ENCODE data around the gene NKG7. TPM values are rescaled to one million over a fixed set of nuclear protein-coding genes. Genes with fewer than 3 reads are reported as not detected.

The NKG7 gene
- total and polyA plus RNA-seq, 2 of the 13 experiments (the other 11 are each of a cell fraction or from before 2014, with no cell fraction given): 0.40 TPM; not detected in 1

- TF ChIP-seq AFF4 (CRISPR knock-in tag; IDR thresholded peaks at IDR 0.05) (peak; percentile 56), MATR3 (CRISPR knock-in tag; IDR thresholded peaks at IDR 0.05) (no peak), NCOR1 (IDR thresholded peaks at IDR 0.05; ENCODE audit: borderline replicate concordance, low read length) (no peak; the same call in 1 of the 2 replicates), ZNF251 (CRISPR knock-in tag; IDR thresholded peaks at IDR 0.05) (no peak), GPN1 (CRISPR knock-in tag; IDR thresholded peaks at IDR 0.05; ENCODE audit: borderline replicate concordance) (no peak), ZNF207 (IDR thresholded peaks at IDR 0.05; ENCODE audit: borderline replicate concordance) (no peak), ZNF3 (CRISPR knock-in tag; IDR thresholded peaks at IDR 0.05) (no peak), SRSF1 (optimal IDR thresholded peaks at IDR 0.05; ENCODE audit: low read depth, low read length) (peak; percentile 28), KLF6 (CRISPR knock-in tag; IDR thresholded peaks at IDR 0.05) (peak; percentile 64; the same call in 1 of the 2 replicates), ZNF280B (CRISPR knock-in tag; IDR thresholded peaks at IDR 0.05; ENCODE audit: borderline replicate concordance) (no peak; the same call in 1 of the 2 replicates), ZBTB46 (CRISPR knock-in tag; IDR thresholded peaks at IDR 0.05; ENCODE audit: borderline replicate concordance) (no peak), EEA1 (CRISPR knock-in tag; IDR thresholded peaks at IDR 0.05; ENCODE audit: borderline replicate concordance) (no peak), TRIM24 (CRISPR knock-in tag; IDR thresholded peaks at IDR 0.05) (no peak), ZNF577 (CRISPR knock-in tag; IDR thresholded peaks at IDR 0.05; ENCODE audit: borderline replicate concordance, low read depth) (no peak), DRAP1 (CRISPR knock-in tag; IDR thresholded peaks at IDR 0.05) (peak; percentile 85), IKZF4 (CRISPR knock-in tag; IDR thresholded peaks at IDR 0.05; ENCODE audit: borderline replicate concordance, low read depth, not compliant biosample characterization) (peak; percentile 19), SMAD1 (CRISPR knock-in tag; IDR thresholded peaks at IDR 0.05; ENCODE audit: borderline replicate concordance, low read depth) (no peak), RARG (CRISPR knock-in tag; IDR thresholded peaks at IDR 0.05; ENCODE audit: low read depth) (no peak), HNRNPUL1 (IDR thresholded peaks at IDR 0.05; ENCODE audit: low read depth, low read length) (no peak)
Observed at GRCh38 chr19:51366389-51367254, 5.8 kb downstream of the NKG7 start (continued).

Measured in HepG2 (cell line).